Measurements from ENCODE around the gene CRYGB.

DNA sequence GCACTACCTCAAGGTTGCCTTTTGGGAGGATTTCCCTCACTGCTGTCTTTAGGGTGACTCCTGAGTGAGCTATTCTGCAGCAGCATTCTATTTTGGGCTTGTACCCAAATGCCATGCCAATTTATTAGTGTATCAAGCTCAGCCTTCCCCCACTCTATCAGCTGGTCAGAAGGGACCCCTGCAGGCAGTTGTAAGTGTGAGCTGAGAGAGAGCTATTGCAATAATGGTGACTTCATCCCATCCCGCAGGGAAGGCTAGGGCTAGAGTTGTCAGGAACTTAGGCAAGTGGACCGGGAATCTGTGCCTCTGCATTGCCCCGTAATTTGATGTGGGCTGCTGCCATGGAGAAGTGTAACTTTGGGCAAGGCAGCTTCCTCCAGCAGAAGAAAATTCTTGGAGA lies 1.8 kb upstream of the CRYGB start:
- TF ChIP-seq, protein P1, sequence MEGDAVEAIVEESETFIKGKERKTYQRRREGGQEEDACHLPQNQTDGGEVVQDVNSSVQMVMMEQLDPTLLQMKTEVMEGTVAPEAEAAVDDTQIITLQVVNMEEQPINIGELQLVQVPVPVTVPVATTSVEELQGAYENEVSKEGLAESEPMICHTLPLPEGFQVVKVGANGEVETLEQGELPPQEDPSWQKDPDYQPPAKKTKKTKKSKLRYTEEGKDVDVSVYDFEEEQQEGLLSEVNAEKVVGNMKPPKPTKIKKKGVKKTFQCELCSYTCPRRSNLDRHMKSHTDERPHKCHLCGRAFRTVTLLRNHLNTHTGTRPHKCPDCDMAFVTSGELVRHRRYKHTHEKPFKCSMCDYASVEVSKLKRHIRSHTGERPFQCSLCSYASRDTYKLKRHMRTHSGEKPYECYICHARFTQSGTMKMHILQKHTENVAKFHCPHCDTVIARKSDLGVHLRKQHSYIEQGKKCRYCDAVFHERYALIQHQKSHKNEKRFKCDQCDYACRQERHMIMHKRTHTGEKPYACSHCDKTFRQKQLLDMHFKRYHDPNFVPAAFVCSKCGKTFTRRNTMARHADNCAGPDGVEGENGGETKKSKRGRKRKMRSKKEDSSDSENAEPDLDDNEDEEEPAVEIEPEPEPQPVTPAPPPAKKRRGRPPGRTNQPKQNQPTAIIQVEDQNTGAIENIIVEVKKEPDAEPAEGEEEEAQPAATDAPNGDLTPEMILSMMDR (IDR thresholded peaks at IDR 0.05) = no peak
- TF ChIP-seq POLR2A (IDR thresholded peaks at IDR 0.05) = no peak
- TF ChIP-seq EP300 (IDR thresholded peaks at IDR 0.05; ENCODE audit: low read depth) = no peak
- TF ChIP-seq POLR2AphosphoS5 (IDR thresholded peaks at IDR 0.05) = no peak
